Stimulated activated CD8-positive, alpha-beta memory T cell treated with anti-CD3 and anti-CD28 coated beads, Interleukin-15, amount 100 ng/mL, for 24 hours (primary cell): ENCODE measurements around the gene PCDHB6.
"Not testable (repeated sequence)": the region's sequence is repeated elsewhere in the genome, so short reads cannot be mapped to it uniquely, and the experiment has no call there.

Experiments
- DNase-seq: peaks from one replicate; pipeline ENCODE4 v3.0.0-alpha.2; 2020; ENCODE audit warnings: low read depth

Gene PCDHB6

DNA sequence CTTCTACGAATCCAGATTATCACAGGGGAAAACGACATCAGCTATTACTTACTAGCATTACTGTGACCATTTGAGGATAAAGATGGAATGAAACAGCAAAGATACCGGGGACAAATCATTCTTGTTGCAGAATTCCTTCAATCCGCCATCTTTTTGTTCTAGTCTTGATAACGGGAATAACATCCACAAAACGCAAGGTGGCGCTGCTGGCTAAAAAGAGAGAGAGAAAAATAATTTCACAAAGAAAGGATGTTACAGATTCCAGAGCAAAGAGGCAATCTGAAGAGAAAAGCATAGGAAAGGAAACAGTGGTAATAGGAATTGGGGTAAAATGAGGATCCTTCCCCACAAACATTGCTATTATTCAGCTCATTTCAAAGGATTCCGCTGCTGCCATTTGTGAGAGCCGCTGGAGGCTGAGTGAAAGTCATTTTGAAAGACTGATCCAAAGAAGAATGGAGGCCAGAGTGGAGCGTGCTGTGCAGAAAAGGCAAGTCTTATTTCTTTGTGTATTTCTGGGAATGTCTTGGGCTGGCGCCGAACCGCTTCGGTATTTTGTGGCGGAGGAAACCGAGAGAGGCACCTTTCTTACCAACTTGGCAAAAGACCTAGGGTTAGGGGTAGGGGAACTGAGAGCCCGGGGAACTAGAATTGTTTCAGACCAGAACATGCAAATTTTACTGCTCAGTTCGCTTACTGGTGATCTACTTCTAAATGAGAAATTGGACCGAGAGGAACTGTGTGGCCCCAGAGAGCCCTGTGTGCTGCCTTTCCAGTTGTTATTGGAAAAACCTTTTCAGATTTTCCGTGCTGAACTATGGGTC lies 22.7 kb downstream of the PCDHB6 start, which contains the start of gene PCDHB7:
TSS of gene PCDHB7 (plus strand) at position 264 of the 824 bp plus-strand sequence. CDS start at position 456, 192 bp downstream.
- no peak for DNase-seq

DNA sequence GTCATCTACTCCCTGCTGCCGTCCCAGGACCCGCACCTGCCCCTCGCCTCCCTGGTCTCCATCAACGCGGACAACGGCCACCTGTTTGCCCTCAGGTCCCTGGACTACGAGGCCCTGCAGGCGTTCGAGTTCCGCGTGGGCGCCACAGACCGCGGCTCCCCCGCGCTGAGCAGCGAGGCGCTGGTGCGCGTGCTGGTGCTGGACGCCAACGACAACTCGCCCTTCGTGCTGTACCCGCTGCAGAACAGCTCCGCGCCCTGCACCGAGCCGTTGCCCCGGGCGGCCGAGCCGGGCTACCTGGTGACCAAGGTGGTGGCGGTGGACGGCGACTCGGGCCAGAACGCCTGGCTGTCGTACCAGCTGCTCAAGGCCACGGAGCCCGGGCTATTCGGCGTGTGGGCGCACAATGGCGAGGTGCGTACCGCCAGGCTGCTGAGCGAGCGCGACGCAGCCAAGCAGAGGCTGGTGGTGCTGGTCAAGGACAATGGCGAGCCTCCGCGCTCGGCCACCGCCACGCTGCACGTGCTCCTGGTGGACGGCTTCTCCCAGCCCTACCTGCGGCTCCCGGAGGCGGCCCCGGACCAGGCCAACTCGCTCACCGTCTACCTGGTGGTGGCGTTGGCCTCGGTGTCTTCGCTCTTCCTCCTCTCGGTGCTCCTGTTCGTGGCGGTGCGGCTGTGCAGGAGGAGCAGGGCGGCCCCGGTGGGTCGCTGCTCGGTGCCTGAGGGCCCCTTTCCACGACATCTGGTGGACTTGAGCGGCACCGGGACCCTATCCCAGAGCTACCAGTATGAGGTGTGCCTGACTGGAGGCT lies 24.6 kb downstream of the PCDHB6 start:
- not testable (repeated sequence) for DNase-seq

DNA sequence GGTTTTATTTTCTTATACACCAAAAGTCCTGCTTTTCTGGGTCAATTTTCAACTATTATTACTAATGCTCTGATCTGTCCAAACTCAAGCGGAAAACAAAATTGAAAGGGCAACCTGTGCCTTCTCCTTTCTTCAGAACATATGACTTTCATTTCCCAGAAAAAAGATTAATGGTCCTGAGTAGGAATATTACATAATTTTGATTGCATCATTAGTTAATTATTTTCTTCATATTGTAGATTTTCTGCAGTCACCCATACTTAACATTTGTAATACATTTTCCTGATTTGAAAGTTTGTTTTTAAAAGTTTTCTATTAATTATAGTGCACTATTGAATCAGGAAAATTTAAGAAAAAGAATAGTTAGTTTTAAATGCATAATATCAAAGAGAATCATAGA lies 26.1 kb downstream of the PCDHB6 start:
- DNase-seq: no peak

DNA sequence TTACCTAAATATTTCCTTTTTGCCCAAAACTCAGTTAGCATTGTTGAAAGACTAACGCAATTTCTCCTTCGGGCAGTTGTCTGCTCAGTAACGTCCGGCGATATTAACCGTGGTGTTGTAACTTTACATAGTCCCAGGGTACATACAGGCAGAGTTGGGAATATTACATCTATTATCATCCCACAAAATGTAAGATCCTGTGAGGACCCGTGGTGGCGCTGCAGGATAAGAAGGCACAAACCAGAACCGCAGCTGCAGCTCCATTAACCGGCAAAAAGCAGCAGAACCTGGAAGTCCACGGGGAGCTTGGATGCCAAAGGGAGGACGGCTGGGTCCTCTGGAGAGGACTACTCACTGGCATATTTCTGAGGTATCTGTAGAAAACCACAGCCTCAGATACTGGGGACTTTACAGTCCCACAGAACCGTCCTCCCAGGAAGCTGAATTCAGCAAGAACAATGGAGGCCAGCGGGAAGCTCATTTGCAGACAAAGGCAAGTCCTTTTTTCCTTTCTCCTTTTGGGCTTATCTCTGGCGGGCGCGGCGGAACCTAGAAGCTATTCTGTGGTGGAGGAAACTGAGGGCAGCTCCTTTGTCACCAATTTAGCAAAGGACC lies 27.8 kb downstream of the PCDHB6 start, which contains the start of gene PCDHB8:
TSS of gene PCDHB8 (plus strand) at position 214 of the 615 bp plus-strand sequence. CDS start at position 459, 245 bp downstream.
- not testable (repeated sequence) for DNase-seq

DNA sequence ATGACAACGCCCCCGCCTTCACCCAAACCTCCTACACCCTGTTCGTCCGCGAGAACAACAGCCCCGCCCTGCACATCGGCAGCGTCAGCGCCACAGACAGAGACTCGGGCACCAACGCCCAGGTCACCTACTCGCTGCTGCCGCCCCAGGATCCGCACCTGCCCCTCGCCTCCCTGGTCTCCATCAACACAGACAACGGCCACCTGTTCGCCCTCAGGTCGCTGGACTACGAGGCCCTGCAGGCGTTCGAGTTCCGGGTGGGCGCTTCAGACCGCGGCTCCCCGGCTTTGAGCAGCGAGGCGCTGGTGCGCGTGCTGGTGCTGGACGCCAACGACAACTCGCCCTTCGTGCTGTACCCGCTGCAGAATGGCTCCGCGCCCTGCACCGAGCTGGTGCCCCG lies 29.5 kb downstream of the PCDHB6 start:
- DNase-seq: not testable (repeated sequence)

DNA sequence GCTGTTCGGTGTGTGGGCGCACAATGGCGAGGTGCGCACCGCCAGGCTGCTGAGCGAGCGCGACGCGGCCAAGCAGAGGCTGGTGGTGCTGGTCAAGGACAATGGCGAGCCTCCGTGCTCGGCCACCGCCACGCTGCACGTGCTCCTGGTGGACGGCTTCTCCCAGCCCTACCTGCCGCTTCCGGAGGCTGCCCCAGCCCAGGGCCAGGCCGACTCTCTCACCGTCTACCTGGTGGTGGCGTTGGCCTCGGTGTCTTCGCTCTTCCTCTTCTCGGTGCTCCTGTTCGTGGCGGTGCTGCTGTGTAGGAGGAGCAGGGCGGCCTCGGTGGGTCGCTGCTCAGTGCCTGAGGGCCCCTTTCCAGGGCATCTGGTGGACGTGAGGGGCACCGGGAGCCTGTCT lies 30.0 kb downstream of the PCDHB6 start:
- DNase-seq: not testable (repeated sequence)

DNA sequence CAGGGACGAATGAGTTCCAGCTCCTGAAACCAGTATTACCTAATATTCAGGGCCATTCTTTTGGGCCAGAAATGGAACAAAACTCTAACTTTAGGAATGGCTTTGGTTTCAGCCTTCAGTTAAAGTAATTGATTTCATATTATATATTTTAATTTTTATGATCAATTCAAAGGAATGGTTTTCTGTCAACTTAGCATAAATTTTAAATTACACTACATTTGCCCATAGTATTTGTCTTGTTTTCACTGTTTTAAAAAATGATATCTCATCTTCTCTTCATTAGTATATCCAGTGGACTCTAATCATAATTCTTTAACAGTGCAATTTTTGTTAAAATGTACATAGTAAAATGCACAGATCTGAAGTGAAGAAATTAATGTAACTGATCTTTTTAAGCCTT lies 30.5 kb downstream of the PCDHB6 start:
- DNase-seq: no peak

DNA sequence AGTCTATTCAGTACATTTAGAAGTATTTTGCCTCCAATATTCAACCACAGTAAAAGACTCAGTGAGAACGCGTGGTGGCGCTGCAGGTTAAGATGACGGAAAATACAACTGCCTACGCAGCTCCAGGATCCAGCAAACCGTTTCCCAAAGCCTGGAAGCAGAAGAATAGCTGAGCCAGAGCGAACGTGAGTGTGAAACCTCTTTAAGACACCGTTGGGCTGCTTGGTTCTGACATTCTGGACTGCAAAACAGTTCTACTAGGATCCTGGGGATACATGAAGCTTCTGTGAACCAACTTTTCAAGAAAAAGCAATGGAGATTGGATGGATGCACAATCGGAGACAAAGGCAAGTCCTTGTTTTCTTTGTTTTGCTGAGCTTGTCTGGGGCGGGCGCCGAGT lies 32.4 kb downstream of the PCDHB6 start, which contains the start of gene PCDHB16:
TSS of gene PCDHB16 (plus strand) at position 140 of the 400 bp plus-strand sequence. CDS start at position 313, 173 bp downstream.
- DNase-seq: no peak

DNA sequence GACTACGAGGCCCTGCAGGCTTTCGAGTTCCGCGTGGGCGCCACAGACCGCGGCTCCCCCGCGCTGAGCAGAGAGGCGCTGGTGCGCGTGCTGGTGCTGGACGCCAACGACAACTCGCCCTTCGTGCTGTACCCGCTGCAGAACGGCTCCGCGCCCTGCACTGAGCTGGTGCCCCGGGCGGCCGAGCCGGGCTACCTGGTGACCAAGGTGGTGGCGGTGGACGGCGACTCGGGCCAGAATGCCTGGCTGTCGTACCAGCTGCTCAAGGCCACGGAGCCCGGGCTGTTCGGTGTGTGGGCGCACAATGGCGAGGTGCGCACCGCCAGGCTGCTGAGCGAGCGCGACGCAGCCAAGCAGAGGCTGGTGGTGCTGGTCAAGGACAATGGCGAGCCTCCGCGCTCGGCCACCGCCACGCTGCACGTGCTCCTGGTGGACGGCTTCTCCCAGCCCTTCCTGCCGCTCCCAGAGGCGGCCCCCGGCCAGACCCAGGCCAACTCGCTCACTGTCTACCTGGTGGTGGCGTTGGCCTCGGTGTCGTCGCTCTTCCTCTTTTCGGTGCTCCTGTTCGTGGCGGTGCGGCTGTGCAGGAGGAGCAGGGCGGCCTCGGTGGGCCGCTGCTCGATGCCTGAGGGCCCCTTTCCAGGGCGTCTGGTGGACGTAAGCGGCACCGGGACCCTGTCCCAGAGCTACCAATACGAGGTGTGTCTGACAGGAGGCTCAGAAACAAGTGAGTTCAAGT lies 34.4 kb downstream of the PCDHB6 start:
- not testable (repeated sequence) for DNase-seq

DNA sequence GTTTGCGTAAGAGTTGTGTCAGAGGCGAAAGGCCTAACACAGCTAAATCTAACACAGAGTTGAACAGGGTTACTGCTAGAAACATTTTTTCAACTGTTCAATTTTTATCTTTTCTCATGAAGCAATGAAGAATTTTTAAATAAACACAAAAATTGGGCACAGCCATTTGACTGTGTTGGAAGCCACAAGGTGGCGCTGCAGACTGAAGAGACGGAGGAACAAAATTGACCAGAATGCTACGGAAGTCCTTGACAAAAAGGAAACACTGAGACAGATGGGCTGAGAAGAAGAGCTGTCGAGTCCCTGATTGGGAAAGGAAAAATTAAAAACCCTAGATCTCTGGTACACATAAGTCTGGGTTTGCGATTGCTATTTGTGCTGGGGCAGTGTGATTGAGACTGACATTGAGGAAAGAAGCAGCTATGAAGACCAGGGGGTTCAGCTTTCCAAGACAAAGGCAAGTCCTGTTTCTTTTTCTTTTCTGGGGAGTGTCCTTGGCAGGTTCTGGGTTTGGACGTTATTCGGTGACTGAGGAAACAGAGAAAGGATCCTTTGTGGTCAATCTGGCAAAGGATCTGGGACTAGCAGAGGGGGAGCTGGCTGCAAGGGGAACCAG lies 37.1 kb downstream of the PCDHB6 start, which contains the start of gene PCDHB9:
TSS of gene PCDHB9 (plus strand) at position 265 of the 616 bp plus-strand sequence. CDS start at position 423, 158 bp downstream.
- no peak for DNase-seq

DNA sequence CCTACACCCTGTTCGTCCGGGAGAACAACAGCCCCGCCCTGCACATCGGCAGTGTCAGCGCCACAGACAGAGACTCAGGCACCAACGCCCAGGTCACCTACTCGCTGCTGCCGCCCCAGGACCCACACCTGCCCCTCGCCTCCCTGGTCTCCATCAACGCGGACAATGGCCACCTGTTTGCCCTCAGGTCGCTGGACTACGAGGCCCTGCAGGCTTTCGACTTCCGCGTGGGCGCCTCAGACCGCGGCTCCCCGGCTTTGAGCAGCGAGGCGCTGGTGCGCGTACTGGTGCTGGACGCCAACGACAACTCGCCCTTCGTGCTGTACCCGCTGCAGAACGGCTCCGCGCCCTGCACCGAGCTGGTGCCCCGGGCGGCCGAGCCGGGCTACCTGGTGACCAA lies 38.8 kb downstream of the PCDHB6 start:
- DNase-seq: not testable (repeated sequence)

DNA sequence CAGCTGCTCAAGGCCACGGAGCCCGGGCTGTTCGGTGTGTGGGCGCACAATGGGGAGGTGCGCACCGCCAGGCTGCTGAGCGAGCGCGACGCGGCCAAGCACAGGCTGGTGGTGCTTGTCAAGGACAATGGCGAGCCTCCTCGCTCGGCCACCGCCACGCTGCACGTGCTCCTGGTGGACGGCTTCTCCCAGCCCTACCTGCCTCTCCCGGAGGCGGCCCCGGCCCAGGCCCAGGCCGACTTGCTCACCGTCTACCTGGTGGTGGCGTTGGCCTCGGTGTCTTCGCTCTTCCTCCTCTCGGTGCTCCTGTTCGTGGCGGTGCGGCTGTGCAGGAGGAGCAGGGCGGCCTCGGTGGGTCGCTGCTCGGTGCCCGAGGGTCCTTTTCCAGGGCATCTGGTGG lies 39.3 kb downstream of the PCDHB6 start:
- not testable (repeated sequence) for DNase-seq

DNA sequence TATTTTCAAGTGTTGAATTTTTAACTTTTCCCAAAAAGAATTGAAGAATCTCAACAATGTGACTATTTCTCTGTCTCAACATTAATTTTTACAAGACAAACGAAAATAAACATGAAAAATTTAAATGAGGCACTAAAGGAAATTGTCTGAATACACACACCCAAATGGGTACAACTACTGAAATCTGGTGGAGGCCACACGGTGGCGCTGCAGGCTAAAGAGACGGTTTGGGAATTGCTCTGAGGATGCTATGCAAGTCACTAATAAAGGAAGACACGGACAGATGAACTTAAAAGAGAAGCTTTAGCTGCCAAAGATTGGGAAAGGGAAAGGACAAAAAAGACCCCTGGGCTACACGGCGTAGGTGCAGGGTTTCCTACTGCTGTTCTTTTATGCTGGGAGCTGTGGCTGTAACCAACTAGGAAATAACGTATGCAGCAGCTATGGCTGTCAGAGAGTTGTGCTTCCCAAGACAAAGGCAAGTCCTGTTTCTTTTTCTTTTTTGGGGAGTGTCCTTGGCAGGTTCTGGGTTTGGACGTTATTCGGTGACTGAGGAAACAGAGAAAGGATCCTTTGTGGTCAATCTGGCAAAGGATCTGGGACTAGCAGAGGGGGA lies 42.4 kb downstream of the PCDHB6 start, which contains the start of gene PCDHB10:
TSS of gene PCDHB10 (plus strand) at position 244 of the 616 bp plus-strand sequence. CDS start at position 444, 200 bp downstream.
- no peak for DNase-seq

DNA sequence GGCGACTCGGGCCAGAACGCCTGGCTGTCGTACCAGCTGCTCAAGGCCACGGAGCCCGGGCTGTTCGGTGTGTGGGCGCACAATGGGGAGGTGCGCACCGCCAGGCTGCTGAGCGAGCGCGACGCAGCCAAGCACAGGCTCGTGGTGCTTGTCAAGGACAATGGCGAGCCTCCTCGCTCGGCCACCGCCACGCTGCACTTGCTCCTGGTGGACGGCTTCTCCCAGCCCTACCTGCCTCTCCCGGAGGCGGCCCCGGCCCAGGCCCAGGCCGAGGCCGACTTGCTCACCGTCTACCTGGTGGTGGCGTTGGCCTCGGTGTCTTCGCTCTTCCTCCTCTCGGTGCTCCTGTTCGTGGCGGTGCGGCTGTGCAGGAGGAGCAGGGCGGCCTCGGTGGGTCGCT lies 44.5 kb downstream of the PCDHB6 start:
- not testable (repeated sequence) for DNase-seq

DNA sequence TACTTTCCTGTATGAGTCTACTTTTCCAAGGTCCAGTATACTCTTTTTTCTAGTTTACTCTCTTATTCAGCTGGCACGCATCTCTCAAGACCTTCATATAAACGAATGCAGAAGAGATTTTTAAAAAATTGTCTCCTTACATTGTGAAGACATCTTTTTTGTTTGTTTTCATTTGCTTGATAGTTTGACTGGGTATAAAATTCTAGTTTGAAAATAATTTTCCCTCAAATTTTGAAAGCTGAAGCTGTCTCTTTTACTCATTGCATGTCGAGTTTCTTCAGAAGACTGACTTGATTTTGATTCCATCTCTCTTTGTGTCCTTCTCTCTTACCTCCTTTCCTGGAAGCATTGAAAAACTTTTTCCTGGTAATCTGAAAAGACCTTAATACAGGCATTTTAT lies 46.5 kb downstream of the PCDHB6 start:
- no peak for DNase-seq

DNA sequence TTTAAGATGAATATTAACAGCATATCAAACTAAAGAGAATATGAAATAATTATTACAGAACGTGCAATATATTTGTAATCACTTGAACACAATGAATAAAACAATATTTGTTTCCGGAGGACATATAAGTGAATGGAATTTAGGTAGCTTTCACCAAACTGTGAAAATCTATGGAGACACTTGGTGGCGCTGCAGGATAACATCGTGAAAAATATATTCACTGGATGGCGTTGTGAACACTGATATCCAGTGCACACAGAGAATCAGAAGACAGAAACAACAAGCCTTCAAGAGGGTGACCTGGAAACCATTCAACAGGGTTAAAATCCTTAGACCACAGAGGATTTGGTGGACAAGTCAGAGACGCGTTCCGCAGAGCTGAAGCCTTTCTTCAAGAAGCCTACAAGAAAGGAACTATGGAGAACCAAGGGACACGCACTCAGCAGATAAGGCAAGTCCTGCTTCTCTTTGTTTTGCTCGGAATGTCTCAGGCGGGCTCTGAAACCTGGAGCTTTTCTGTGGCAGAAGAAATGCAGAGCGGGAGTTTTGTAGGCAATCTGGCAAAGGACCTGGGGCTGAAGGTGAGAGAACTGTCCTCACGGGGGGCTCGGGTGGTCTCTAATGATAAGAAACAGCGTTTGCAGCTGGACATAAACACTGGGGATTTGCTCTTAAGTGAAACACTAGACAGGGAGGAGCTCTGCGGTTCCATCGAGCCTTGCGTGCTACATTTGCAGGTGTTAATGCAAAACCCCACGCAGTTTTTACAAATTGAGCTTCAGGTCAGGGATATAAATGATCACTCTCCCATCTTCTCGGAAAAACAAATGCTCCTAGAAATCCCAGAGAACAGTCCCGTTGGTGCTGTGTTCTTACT lies 49.7 kb downstream of the PCDHB6 start, which contains the start of gene PCDHB11:
TSS of gene PCDHB11 (plus strand) at position 269 of the 877 bp plus-strand sequence. CDS start at position 417, 148 bp downstream.
- no peak for DNase-seq

DNA sequence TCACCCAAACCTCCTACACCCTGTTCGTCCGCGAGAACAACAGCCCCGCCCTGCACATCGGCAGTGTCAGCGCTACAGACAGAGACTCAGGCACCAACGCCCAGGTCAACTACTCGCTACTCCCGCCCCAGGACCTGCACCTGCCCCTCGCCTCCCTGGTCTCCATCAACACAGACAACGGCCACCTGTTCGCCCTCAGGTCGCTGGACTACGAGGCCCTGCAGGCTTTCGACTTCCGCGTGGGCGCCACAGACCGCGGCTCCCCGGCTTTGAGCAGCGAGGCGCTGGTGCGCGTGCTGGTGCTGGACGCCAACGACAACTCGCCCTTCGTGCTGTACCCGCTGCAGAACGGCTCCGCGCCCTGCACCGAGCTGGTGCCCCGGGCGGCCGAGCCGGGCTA lies 51.3 kb downstream of the PCDHB6 start:
- not testable (repeated sequence) for DNase-seq

DNA sequence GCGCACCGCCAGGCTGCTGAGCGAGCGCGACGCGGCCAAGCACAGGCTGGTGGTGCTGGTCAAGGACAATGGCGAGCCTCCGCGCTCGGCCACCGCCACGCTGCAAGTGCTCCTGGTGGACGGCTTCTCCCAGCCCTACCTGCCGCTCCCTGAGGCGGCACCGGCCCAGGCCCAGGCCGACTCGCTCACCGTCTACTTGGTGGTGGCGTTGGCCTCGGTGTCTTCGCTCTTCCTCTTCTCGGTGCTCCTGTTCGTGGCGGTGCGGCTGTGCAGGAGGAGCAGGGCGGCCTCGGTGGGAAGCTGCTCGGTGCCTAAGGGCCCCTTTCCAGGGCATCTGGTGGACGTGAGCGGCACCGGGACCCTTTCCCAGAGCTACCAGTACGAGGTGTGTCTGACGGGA lies 51.8 kb downstream of the PCDHB6 start:
- not testable (repeated sequence) for DNase-seq
